DND-41 (cell line): Measurements from ENCODE around the gene CTTN.

Source experiments
- ATAC-seq: fragments of 200-7000 bp; cut with Tn5 transposase; 3 replicates; pipeline ENCODE4 v1.9.1; 2021; ENCODE audit warnings: low read depth; ENCODE audit not compliant: insufficient read depth
- DNase-seq: peaks from one replicate; pipeline ENCODE4 v3.0.0-alpha.2; 2020
- H2AFZ ChIP-seq: 2 replicates; pipeline ENCODE4 v1.6.0; 2012; ENCODE audit warnings: low read depth, low read length
- H3K27ac ChIP-seq: 2 replicates; pipeline ENCODE4 v1.5.1; 2012; ENCODE audit warnings: low read length, inconsistent platforms
- H3K27me3 ChIP-seq: fragments of 200-600 bp; sonication (generic); 2 replicates; pipeline ENCODE4 v1.6.0; 2012; ENCODE audit warnings: low read length, mild to moderate bottlenecking, inconsistent platforms; ENCODE audit not compliant: insufficient read depth, poor library complexity
- H3K36me3 ChIP-seq: 2 replicates; pipeline ENCODE4 v1.5.1; 2012; ENCODE audit warnings: low read length, inconsistent platforms; ENCODE audit not compliant: insufficient read depth
- H3K4me1 ChIP-seq: 2 replicates; pipeline ENCODE4 v1.5.1; 2012; ENCODE audit warnings: mild to moderate bottlenecking, low read length; ENCODE audit not compliant: insufficient read depth
- H3K4me2 ChIP-seq: 2 replicates; pipeline ENCODE4 v1.6.0; 2012; ENCODE audit warnings: mild to moderate bottlenecking, moderate library complexity, low read length, inconsistent platforms; ENCODE audit not compliant: insufficient read depth
- H3K4me3 ChIP-seq, 2 experiments: fragments of 200-600 bp in 1 of 2; shearing (Covaris generic) in 1 of 2; 2 replicates each; pipeline ENCODE4 v1.5.1; 2012 to 2016; ENCODE audit warnings: inconsistent platforms in 2 of 2, low read length in 2 of 2, mild to moderate bottlenecking in 2 of 2, low read depth in 1 of 2, moderate library complexity in 1 of 2
- H3K79me2 ChIP-seq: 2 replicates; pipeline ENCODE4 v1.6.0; 2012; ENCODE audit warnings: low read length, inconsistent platforms; ENCODE audit not compliant: insufficient read depth
- H3K9ac ChIP-seq: 2 replicates; pipeline ENCODE4 v1.6.0; 2012; ENCODE audit warnings: low read depth, mild to moderate bottlenecking, inconsistent platforms, low read length, moderate library complexity
- H3K9me3 ChIP-seq: 2 replicates; pipeline ENCODE4 v1.5.1; 2012; ENCODE audit warnings: low read length, moderate library complexity, mild to moderate bottlenecking, inconsistent platforms; ENCODE audit not compliant: insufficient read depth, severe bottlenecking
- H4K20me1 ChIP-seq: 2 replicates; pipeline ENCODE4 v1.6.0; 2012; ENCODE audit warnings: low read length; ENCODE audit not compliant: insufficient read depth
- CTCF ChIP-seq: IDR thresholded peaks from 2 replicates; pipeline ENCODE4 v1.5.1; 2012; ENCODE audit warnings: borderline replicate concordance, low read length, moderate library complexity, mild to moderate bottlenecking; ENCODE audit not compliant: poor library complexity, severe bottlenecking; ENCODE audit errors: extremely low read depth
- EZH2 ChIP-seq: IDR thresholded peaks from 3 replicates; pipeline ENCODE4 v1.6.1; 2012; ENCODE audit warnings: borderline replicate concordance, low read depth, mild to moderate bottlenecking, moderate library complexity, low read length, inconsistent platforms; ENCODE audit not compliant: severe bottlenecking

The CTTN gene

GRCh38 chr11:70415191-70415590, 16.9 kb downstream of the CTTN start:
- no peaks in the 10 kb centered on the region for H3K9me3 ChIP-seq
- no peak overlapping the region for H3K4me3 ChIP-seq
- no peak overlapping the region for H2AFZ ChIP-seq
- no peak overlapping the region for H3K27ac ChIP-seq
- no peaks in the 10 kb centered on the region for H3K27me3 ChIP-seq
- H3K36me3 ChIP-seq = no peaks in the 10 kb centered on the region
- ATAC-seq (no peak), DNase-seq (no peak)
- H4K20me1 ChIP-seq = peaks cover 7% of the 10 kb centered on the region; the same call in 1 of the 2 replicates
- no peaks in the 10 kb centered on the region for H3K79me2 ChIP-seq
- H3K4me1 ChIP-seq = no peaks in the 10 kb centered on the region
- no peak overlapping the region for H3K4me2 ChIP-seq
- no peak overlapping the region for H3K9ac ChIP-seq
- TF ChIP-seq EZH2 (no peak), CTCF (peak; percentile 26)

- TF ChIP-seq EZH2 (no peak), CTCF (no peak)
Measured at GRCh38 chr11:70415642-70416395, 17.5 kb downstream of the CTTN start.

GRCh38 chr11:70416881-70417280, 18.6 kb downstream of the CTTN start:
- ATAC-seq (no peak), DNase-seq (no peak)
- H3K4me1 ChIP-seq = no peaks in the 10 kb centered on the region
- TF ChIP-seq CTCF (no peak), EZH2 (no peak)
- H3K36me3 ChIP-seq = no peaks in the 10 kb centered on the region
- no peak overlapping the region for H2AFZ ChIP-seq
- no peaks in the 10 kb centered on the region for H3K27me3 ChIP-seq
- no peaks in the 10 kb centered on the region for H3K9me3 ChIP-seq
- no peak overlapping the region for H3K27ac ChIP-seq
- peaks cover 4% of the 10 kb centered on the region; the same call in 1 of the 2 replicates for H4K20me1 ChIP-seq
- no peak overlapping the region for H3K4me3 ChIP-seq
- no peaks in the 10 kb centered on the region for H3K79me2 ChIP-seq
- H3K9ac ChIP-seq = no peak overlapping the region
- H3K4me2 ChIP-seq = no peak overlapping the region

More at GRCh38 chr11:70415642-70416395, 17.5 kb downstream of the CTTN start:
- Histone ChIP-seq H3K9ac (no peak overlapping the region), H3K27ac (no peak overlapping the region), H3K4me2 (no peak overlapping the region), H3K4me3 (no peak overlapping the region), H3K9me3 (no peaks in the 10 kb centered on the region), H2AFZ (no peak overlapping the region), H4K20me1 (peaks cover 4% of the 10 kb centered on the region; the same call in 1 of the 2 replicates), H3K27me3 (no peaks in the 10 kb centered on the region), H3K36me3 (no peaks in the 10 kb centered on the region), H3K79me2 (no peaks in the 10 kb centered on the region), H3K4me1 (no peaks in the 10 kb centered on the region)
- ATAC-seq (no peak), DNase-seq (no peak)
